ENCODE measurements around the gene TRABD2B. TPM values are rescaled to one million over a fixed set of nuclear protein-coding genes. Genes with fewer than 3 reads are reported as not detected.

Gene TRABD2B
- total and polyA plus RNA-seq, 2 donors (not counting 3 experiments of a cell fraction or from before 2014, with no cell fraction given), result not detected

GRCh38 chr1:47903723-47904122 lies 93.5 kb downstream of the TRABD2B start:
- FAIRE-seq (no peak), DNase-seq (ENCODE audit: low read depth, low spot score) (no peak)
- intact Hi-C loops (cut with micrococcal nuclease) (no loop called here), dilution Hi-C loops (cut with MboI; ENCODE audit: extremely low pct_ligation_motif_present, low sequenced_read_pairs) (no loop called here)
- no peak overlapping the region for H3K4me2 ChIP-seq (ENCODE audit: insufficient read depth, low read length)
- no peaks in the 10 kb centered on the region for H3K36me3 ChIP-seq (ENCODE audit: control insufficient read depth in 2 of 2, extremely low read depth in 1 of 2, insufficient read depth in 2 of 2, low read length in 2 of 2)
- no TSS peak for BruUV-seq (replicated peaks)
- CTCF ChIA-PET, result interaction anchor here (1.9 kb wide), 1 partner anchor 9 kb away, joined by 4 read pairs; no protein-coding TSS in a partner anchor
- no peak overlapping the region for H3K27ac ChIP-seq (ENCODE audit: insufficient read depth, low read depth, low read length)
- no peak overlapping the region for H2AFZ ChIP-seq (ENCODE audit: low read depth, low read length)
- H3K9ac ChIP-seq (replicated peaks; ENCODE audit: extremely low read depth, insufficient read depth, low read length), result no peak overlapping the region
- no peaks in the 10 kb centered on the region for H3K27me3 ChIP-seq (ENCODE audit: control insufficient read depth in 2 of 2, insufficient read depth in 2 of 2, low read length in 2 of 2)
- no peaks in the 10 kb centered on the region for H3K79me2 ChIP-seq (ENCODE audit: control insufficient read depth, insufficient read depth, low read length)
- no peaks in the 10 kb centered on the region for H4K20me1 ChIP-seq (replicated peaks; ENCODE audit: control insufficient read depth, extremely low read depth, insufficient read depth, low read length)
- POLR2A ChIA-PET, result no interaction called here
- TF ChIP-seq, protein P1, sequence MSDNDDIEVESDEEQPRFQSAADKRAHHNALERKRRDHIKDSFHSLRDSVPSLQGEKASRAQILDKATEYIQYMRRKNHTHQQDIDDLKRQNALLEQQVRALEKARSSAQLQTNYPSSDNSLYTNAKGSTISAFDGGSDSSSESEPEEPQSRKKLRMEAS (IDR thresholded peaks at IDR 0.05; ENCODE audit: insufficient read depth, insufficient read length), result no peak
- TF ChIP-seq MYC (IDR thresholded peaks at IDR 0.05; ENCODE audit: low read depth, low read length) (no peak), EZH2 (IDR thresholded peaks at IDR 0.05; ENCODE audit: borderline replicate concordance, low read depth, low read length, severe bottlenecking) (no peak)
- TF ChIP-seq, protein P2, sequence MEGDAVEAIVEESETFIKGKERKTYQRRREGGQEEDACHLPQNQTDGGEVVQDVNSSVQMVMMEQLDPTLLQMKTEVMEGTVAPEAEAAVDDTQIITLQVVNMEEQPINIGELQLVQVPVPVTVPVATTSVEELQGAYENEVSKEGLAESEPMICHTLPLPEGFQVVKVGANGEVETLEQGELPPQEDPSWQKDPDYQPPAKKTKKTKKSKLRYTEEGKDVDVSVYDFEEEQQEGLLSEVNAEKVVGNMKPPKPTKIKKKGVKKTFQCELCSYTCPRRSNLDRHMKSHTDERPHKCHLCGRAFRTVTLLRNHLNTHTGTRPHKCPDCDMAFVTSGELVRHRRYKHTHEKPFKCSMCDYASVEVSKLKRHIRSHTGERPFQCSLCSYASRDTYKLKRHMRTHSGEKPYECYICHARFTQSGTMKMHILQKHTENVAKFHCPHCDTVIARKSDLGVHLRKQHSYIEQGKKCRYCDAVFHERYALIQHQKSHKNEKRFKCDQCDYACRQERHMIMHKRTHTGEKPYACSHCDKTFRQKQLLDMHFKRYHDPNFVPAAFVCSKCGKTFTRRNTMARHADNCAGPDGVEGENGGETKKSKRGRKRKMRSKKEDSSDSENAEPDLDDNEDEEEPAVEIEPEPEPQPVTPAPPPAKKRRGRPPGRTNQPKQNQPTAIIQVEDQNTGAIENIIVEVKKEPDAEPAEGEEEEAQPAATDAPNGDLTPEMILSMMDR (IDR thresholded peaks at IDR 0.05; ENCODE audit: extremely low read depth in 1 of 2, insufficient read depth in 1 of 2, low read depth in 1 of 2, low read length in 2 of 2), result no peak
- no peaks in the 10 kb centered on the region for H3K9me3 ChIP-seq (replicated peaks; ENCODE audit: control insufficient read depth, insufficient read depth, low read length)
- no peaks in the 10 kb centered on the region for H3K9me1 ChIP-seq (replicated peaks; ENCODE audit: control insufficient read depth, extremely low read depth, insufficient read depth, low read length)
- no peak overlapping the region for H3K4me3 ChIP-seq (replicated peaks in 1 of 3; ENCODE audit: insufficient read depth in 1 of 3, low read depth in 1 of 3, low read length in 3 of 3)
- peaks cover 23% of the 10 kb centered on the region for H3K4me1 ChIP-seq (ENCODE audit: control insufficient read depth, extremely low read depth, insufficient read depth, low read length)

GRCh38 chr1:47901001-47901575 lies 96.1 kb downstream of the TRABD2B start:
- CTCF ChIA-PET, result no interaction called here
- POLR2A ChIA-PET, result no interaction called here
- intact Hi-C loops (cut with micrococcal nuclease), result no loop called here
- Histone ChIP-seq H3K4me1 (ENCODE audit: control insufficient read depth, extremely low read depth, insufficient read depth, low read length) (peaks cover 10% of the 10 kb centered on the region), H2AFZ (ENCODE audit: low read depth, low read length) (no peak overlapping the region), H3K79me2 (ENCODE audit: control insufficient read depth, insufficient read depth, low read length) (no peaks in the 10 kb centered on the region), H3K27ac (ENCODE audit: insufficient read depth, low read depth, low read length) (no peak overlapping the region), H3K36me3 (ENCODE audit: control insufficient read depth in 2 of 2, extremely low read depth in 1 of 2, insufficient read depth in 2 of 2, low read length in 2 of 2) (no peaks in the 10 kb centered on the region), H4K20me1 (replicated peaks; ENCODE audit: control insufficient read depth, extremely low read depth, insufficient read depth, low read length) (no peaks in the 10 kb centered on the region), H3K4me2 (ENCODE audit: insufficient read depth, low read length) (no peak overlapping the region), H3K4me3 (replicated peaks in 1 of 3; ENCODE audit: insufficient read depth in 1 of 3, low read depth in 1 of 3, low read length in 3 of 3) (no peak overlapping the region), H3K9me3 (replicated peaks; ENCODE audit: control insufficient read depth, insufficient read depth, low read length) (no peaks in the 10 kb centered on the region), H3K27me3 (ENCODE audit: control insufficient read depth in 2 of 2, insufficient read depth in 2 of 2, low read length in 2 of 2) (no peaks in the 10 kb centered on the region), H3K9me1 (replicated peaks; ENCODE audit: control insufficient read depth, extremely low read depth, insufficient read depth, low read length) (no peaks in the 10 kb centered on the region), H3K9ac (replicated peaks; ENCODE audit: extremely low read depth, insufficient read depth, low read length) (no peak overlapping the region)
- DNase-seq (ENCODE audit: low read depth, low spot score) (no peak), FAIRE-seq (no peak)
- no TSS peak for BruUV-seq (replicated peaks)
- TF ChIP-seq POLR2A (IDR thresholded peaks at IDR 0.05; ENCODE audit: low read depth, low read length), result no peak
- no peak for TF ChIP-seq JUN (IDR thresholded peaks at IDR 0.05; ENCODE audit: borderline replicate concordance, insufficient read depth, insufficient read length, low read depth)
- TF ChIP-seq EZH2 (IDR thresholded peaks at IDR 0.05; ENCODE audit: borderline replicate concordance, low read depth, low read length, severe bottlenecking), result no peak
- dilution Hi-C loops (cut with MboI; ENCODE audit: extremely low pct_ligation_motif_present, low sequenced_read_pairs), result no loop called here
